Measurements from ENCODE around the gene RORB.

GRCh38 chr9:74663439-74663838, 166.3 kb downstream of the RORB start:
- TF ChIP-seq POLR2A (IDR thresholded peaks at IDR 0.05; ENCODE audit: low read depth, low read length): no peak
- no peak for TF ChIP-seq POLR2AphosphoS5 (IDR thresholded peaks at IDR 0.05; ENCODE audit: low read depth, low read length)
- no peak for TF ChIP-seq TAF1 (IDR thresholded peaks at IDR 0.05; ENCODE audit: low read depth, low read length)
